ENCODE data around the gene TTC28.

GRCh38 chr22:27984723-27985122 is 694.9 kb downstream of the TTC28 start:
- TF ChIP-seq, protein P1, sequence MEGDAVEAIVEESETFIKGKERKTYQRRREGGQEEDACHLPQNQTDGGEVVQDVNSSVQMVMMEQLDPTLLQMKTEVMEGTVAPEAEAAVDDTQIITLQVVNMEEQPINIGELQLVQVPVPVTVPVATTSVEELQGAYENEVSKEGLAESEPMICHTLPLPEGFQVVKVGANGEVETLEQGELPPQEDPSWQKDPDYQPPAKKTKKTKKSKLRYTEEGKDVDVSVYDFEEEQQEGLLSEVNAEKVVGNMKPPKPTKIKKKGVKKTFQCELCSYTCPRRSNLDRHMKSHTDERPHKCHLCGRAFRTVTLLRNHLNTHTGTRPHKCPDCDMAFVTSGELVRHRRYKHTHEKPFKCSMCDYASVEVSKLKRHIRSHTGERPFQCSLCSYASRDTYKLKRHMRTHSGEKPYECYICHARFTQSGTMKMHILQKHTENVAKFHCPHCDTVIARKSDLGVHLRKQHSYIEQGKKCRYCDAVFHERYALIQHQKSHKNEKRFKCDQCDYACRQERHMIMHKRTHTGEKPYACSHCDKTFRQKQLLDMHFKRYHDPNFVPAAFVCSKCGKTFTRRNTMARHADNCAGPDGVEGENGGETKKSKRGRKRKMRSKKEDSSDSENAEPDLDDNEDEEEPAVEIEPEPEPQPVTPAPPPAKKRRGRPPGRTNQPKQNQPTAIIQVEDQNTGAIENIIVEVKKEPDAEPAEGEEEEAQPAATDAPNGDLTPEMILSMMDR (IDR thresholded peaks at IDR 0.05; ENCODE audit: low read depth, low read length): no peak
- TF ChIP-seq POLR2A (IDR thresholded peaks at IDR 0.05; ENCODE audit: extremely low read depth, insufficient read length): no peak
- TF ChIP-seq, protein P2, sequence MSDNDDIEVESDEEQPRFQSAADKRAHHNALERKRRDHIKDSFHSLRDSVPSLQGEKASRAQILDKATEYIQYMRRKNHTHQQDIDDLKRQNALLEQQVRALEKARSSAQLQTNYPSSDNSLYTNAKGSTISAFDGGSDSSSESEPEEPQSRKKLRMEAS (IDR thresholded peaks at IDR 0.05; ENCODE audit: low read depth, low read length): no peak
- TF ChIP-seq MYC (IDR thresholded peaks at IDR 0.05; ENCODE audit: low read depth, low read length): no peak

Data from NB4 (cell line).